HG03135 (cell line): ENCODE results near the gene SLC12A1.

Source experiments
- ATAC-seq: cut with Tn5 transposase; IDR thresholded peaks from one replicate; pipeline ENCODE4 v1.9.1; 2021; ENCODE audit warnings: mild to moderate bottlenecking, moderate library complexity; ENCODE audit not compliant: unreplicated experiment

The SLC12A1 gene

DNA sequence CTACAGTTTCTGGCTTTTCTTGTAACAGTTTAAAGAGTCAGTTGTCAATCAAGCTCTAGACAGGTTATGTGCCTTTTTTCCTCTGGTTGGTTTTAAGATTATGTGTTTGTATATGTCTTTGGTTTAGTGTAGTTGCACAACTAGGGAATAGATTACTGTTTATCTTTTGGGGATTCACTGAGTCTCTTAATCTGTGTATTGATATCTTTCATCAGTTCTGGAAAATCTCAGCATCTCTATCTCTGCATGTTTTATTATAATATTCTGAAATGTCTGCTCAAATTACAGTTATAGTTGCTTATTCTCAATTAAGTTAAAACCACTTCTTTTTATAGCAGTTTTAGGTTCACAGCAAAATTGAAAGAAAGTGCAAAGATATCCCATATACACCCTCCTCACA is 139.4 kb downstream of the SLC12A1 start:
- no peak for ATAC-seq

DNA sequence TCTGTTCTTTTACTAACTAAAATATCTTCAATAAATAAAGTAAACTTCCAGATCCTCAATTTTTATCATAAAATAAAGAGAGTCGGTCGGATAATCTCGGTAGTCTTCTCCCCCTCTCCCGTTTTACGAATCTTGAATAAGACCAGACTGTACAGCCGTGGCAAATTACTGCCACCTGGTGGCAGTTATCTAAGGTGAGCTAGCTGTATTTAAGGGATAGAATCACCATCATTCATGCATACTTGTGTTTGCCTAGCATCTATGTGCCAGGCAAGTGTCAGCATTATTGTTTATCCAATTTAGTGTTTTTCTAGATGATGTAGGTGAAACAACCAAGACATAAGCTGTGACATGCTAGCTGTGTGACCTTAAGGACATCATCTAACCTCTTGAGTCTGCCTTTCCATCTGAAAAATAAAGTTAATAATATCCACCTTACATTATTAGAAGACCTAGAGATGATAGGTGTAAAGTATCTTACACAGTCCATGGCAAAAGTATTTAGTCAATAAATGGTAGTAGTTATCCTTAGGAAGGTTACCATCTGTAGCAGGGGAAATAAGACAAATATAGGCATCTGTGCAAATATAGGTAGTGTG is 146.5 kb downstream of the SLC12A1 start:
- ATAC-seq = peak; percentile 85
